BLaER1 (cell line): ENCODE measurements around the gene CDH4.

Experiments
- H3K27ac ChIP-seq: shearing (Covaris generic); formaldehyde crosslinking; 2 replicates; pipeline ENCODE4 v1.8.1; 2022
- H3K27me3 ChIP-seq: shearing (Covaris generic); formaldehyde crosslinking; 2 replicates; pipeline ENCODE4 v1.8.1; 2022
- H3K36me3 ChIP-seq: shearing (Covaris generic); formaldehyde crosslinking; 2 replicates; pipeline ENCODE4 v1.8.1; 2022
- H3K4me1 ChIP-seq: shearing (Covaris generic); formaldehyde crosslinking; 2 replicates; pipeline ENCODE4 v1.8.1; 2022
- H3K4me2 ChIP-seq: shearing (Covaris generic); formaldehyde crosslinking; 2 replicates; pipeline ENCODE4 v1.8.1; 2022
- H3K4me3 ChIP-seq: shearing (Covaris generic); formaldehyde crosslinking; 2 replicates; pipeline ENCODE4 v1.8.1; 2022
- H3K9ac ChIP-seq: shearing (Covaris generic); formaldehyde crosslinking; 2 replicates; pipeline ENCODE4 v1.8.1; 2022
- H3K9me3 ChIP-seq: shearing (Covaris generic); formaldehyde crosslinking; 2 replicates; pipeline ENCODE4 v1.8.1; 2022
- H4K20me1 ChIP-seq: shearing (Covaris generic); formaldehyde crosslinking; 2 replicates; pipeline ENCODE4 v1.8.1; 2022
- Cebpa-rat ChIP-seq: shearing (Covaris generic); IDR thresholded peaks from 2 replicates; pipeline ENCODE4 v1.8.1; 2022

The CDH4 gene

DNA sequence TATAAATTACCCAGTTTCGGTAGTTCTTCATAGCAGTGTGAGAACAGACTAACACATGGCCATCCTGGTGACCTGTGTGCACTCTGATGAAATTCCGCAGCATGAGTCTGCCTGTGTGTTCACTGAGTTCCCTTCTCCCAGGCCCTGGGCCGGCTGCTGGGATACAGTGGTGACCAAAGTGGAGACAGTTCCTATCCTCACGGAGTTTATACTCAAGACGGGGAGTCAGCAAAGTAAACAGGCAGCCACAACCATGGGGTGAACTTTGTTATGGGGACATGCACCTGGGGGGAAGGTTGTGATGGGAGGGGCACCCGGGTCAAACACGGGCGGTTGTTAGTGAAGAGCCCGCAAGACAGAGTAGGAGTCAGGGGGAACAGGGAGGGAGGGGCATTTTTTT lies 202.0 kb downstream of the CDH4 start:
- Histone ChIP-seq H3K27ac (no peak overlapping the region), H3K9ac (no peak overlapping the region), H3K27me3 (no peaks in the 10 kb centered on the region), H3K36me3 (no peaks in the 10 kb centered on the region), H3K4me2 (no peak overlapping the region), H4K20me1 (no peaks in the 10 kb centered on the region), H3K9me3 (0 out of 2 replicates have a peak, but pooled peaks cover 6% of the 10 kb centered on the region), H3K4me3 (no peak overlapping the region), H3K4me1 (no peaks in the 10 kb centered on the region)
- no peak for TF ChIP-seq Cebpa-rat

DNA sequence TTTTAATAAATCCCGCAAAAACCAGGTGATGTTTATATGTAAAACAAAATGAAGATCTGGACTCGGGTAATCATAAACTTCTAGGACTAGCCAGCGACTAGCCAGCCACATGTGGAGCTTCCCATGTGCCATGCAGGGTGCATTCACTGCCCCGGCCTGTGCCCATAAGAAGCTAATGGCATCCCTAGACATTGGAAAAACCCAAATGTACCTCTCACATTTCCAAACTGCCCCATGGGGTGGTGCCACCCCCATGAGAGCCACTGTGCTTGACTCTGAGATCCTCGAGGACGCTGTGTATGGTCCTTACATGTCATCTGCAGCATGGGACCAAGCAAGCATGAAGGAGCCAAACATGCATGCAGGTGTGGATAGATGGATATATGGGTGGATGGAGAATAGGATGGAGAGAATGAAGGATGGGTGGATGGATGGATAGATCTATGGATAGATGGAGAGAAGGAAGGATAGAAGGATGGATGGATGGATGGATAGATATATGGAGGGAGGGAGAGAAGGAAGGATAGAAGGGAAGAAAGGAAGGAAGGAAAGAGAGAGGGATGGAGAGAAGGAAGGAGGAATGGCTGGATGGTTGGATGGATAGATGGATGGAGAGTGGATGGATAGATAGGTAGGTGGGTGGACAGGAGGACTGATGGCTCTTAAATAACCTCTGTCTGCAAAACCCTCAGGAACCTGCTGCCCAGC lies 203.6 kb downstream of the CDH4 start:
- H3K4me1 ChIP-seq, result no peaks in the 10 kb centered on the region
- H4K20me1 ChIP-seq, result no peaks in the 10 kb centered on the region
- no peak overlapping the region for H3K4me3 ChIP-seq
- H3K9ac ChIP-seq, result no peak overlapping the region
- H3K27ac ChIP-seq, result no peak overlapping the region
- 0 out of 2 replicates have a peak, but pooled peaks cover 6% of the 10 kb centered on the region for H3K9me3 ChIP-seq
- TF ChIP-seq Cebpa-rat, result no peak
- no peaks in the 10 kb centered on the region for H3K27me3 ChIP-seq
- no peak overlapping the region for H3K4me2 ChIP-seq
- no peaks in the 10 kb centered on the region for H3K36me3 ChIP-seq

- Histone ChIP-seq H3K36me3 (no peaks in the 10 kb centered on the region), H3K27me3 (no peaks in the 10 kb centered on the region), H3K4me1 (no peaks in the 10 kb centered on the region), H3K4me2 (no peak overlapping the region), H3K9me3 (peaks cover 20% of the 10 kb centered on the region), H4K20me1 (no peaks in the 10 kb centered on the region), H3K4me3 (no peak overlapping the region), H3K27ac (no peak overlapping the region), H3K9ac (no peak overlapping the region)
- TF ChIP-seq Cebpa-rat, result no peak
Observed at GRCh38 chr20:61457725-61458124, 205.7 kb downstream of the CDH4 start.

GRCh38 chr20:61458146-61458746 lies 206.2 kb downstream of the CDH4 start:
- Histone ChIP-seq H3K9ac (no peak overlapping the region), H3K4me3 (no peak overlapping the region), H3K4me2 (no peak overlapping the region), H3K27me3 (no peaks in the 10 kb centered on the region), H3K27ac (no peak overlapping the region), H3K36me3 (no peaks in the 10 kb centered on the region), H3K4me1 (no peaks in the 10 kb centered on the region), H3K9me3 (peaks cover 26% of the 10 kb centered on the region), H4K20me1 (no peaks in the 10 kb centered on the region)
- TF ChIP-seq Cebpa-rat, result no peak

DNA sequence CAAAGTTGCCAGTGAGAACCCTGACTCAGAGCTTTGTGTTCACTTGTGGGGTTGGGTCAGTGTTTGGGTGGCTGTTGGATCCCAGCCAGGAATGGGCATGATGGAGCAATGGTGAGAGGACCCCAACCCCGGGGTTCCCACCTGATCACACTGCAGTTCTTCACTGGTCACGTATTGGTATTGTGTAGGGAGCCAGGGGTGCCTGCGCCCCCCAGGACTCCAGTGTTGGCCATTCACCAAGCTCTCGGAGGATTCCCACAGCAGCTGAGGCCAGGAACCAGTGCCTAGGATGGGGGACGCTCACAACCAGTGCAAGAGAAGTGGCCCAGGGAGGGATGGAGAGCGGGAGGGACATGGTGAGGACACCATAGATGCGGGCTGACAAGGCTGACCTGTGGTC lies 207.2 kb downstream of the CDH4 start:
- Histone ChIP-seq H3K4me2 (no peak overlapping the region), H3K36me3 (no peaks in the 10 kb centered on the region), H3K4me1 (no peaks in the 10 kb centered on the region), H3K9ac (no peak overlapping the region), H4K20me1 (no peaks in the 10 kb centered on the region), H3K27ac (no peak overlapping the region), H3K9me3 (peaks cover 31% of the 10 kb centered on the region), H3K27me3 (no peaks in the 10 kb centered on the region), H3K4me3 (no peak overlapping the region)
- TF ChIP-seq Cebpa-rat, result no peak

DNA sequence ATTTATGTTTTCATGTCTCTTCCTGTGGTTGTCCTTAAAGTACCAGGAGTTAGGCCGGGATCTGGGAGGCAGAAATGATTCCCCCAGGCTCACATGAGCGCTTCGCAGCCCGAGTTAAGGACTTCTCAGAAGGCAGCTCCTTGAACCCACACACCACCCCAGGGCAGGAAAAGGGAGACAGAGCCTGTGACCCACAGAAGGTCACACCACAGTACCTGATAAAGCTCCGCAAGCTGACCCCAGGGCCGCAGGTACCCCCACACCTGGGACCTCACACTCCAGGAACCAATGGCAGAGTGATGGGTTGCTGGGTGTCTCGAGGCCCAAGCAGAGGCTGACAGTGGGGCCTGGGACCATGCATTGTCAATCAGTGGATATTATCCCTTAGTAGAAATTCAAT lies 207.6 kb downstream of the CDH4 start:
- no peaks in the 10 kb centered on the region for H3K4me1 ChIP-seq
- no peaks in the 10 kb centered on the region for H3K36me3 ChIP-seq
- H3K27me3 ChIP-seq, result no peaks in the 10 kb centered on the region
- H3K27ac ChIP-seq, result no peak overlapping the region
- TF ChIP-seq Cebpa-rat, result no peak
- H3K9ac ChIP-seq, result no peak overlapping the region
- H4K20me1 ChIP-seq, result no peaks in the 10 kb centered on the region
- H3K4me2 ChIP-seq, result no peak overlapping the region
- peaks cover 31% of the 10 kb centered on the region for H3K9me3 ChIP-seq
- H3K4me3 ChIP-seq, result no peak overlapping the region

- Histone ChIP-seq H3K4me2 (no peak overlapping the region), H4K20me1 (no peaks in the 10 kb centered on the region), H3K27me3 (no peaks in the 10 kb centered on the region), H3K4me1 (no peaks in the 10 kb centered on the region), H3K27ac (no peak overlapping the region), H3K9me3 (peaks cover 31% of the 10 kb centered on the region), H3K36me3 (no peaks in the 10 kb centered on the region), H3K9ac (no peak overlapping the region), H3K4me3 (no peak overlapping the region)
- no peak for TF ChIP-seq Cebpa-rat
Observed at GRCh38 chr20:61460261-61461052, 208.4 kb downstream of the CDH4 start.

GRCh38 chr20:61461461-61461860 lies 209.4 kb downstream of the CDH4 start:
- Histone ChIP-seq H3K27ac (no peak overlapping the region), H3K36me3 (no peaks in the 10 kb centered on the region), H3K4me3 (no peak overlapping the region), H3K4me2 (no peak overlapping the region), H3K9ac (no peak overlapping the region), H4K20me1 (no peaks in the 10 kb centered on the region), H3K4me1 (no peaks in the 10 kb centered on the region), H3K9me3 (peaks cover 31% of the 10 kb centered on the region), H3K27me3 (no peaks in the 10 kb centered on the region)
- TF ChIP-seq Cebpa-rat, result no peak

- no peaks in the 10 kb centered on the region for H3K36me3 ChIP-seq
- no peak overlapping the region for H3K9ac ChIP-seq
- no peaks in the 10 kb centered on the region; the same call in 1 of the 2 replicates for H3K4me1 ChIP-seq
- no peak overlapping the region for H3K27ac ChIP-seq
- peaks cover 33% of the 10 kb centered on the region for H3K9me3 ChIP-seq
- no peak overlapping the region for H3K4me2 ChIP-seq
- H3K4me3 ChIP-seq, result no peak overlapping the region
- no peak for TF ChIP-seq Cebpa-rat
- no peaks in the 10 kb centered on the region for H4K20me1 ChIP-seq
- H3K27me3 ChIP-seq, result no peaks in the 10 kb centered on the region
Observed at GRCh38 chr20:61464307-61465303, 212.5 kb downstream of the CDH4 start.
